GM13976 (cell line): ENCODE data around the gene SZT2.
"Not testable (repeated sequence)": the region's sequence is repeated elsewhere in the genome, so short reads cannot be mapped to it uniquely, and the experiment has no call there.

Experiments
- DNase-seq: peaks from one replicate; pipeline ENCODE4 v3.0.0; 2012; ENCODE audit warnings: low spot score
- in situ Hi-C: fragments of 300-500 bp; cut with MboI; formaldehyde crosslinking; loops from one replicate; pipeline ENCODE4 v1.12.0; 2022; ENCODE audit warnings: low sequenced_read_pairs, mixed read lengths, inconsistent platforms; ENCODE audit not compliant: unreplicated experiment
- TF ChIP-seq, protein P1 (sequence below): IDR thresholded peaks from 2 replicates; pipeline ENCODE4 v1.5.1; 2012; ENCODE audit warnings: borderline replicate concordance, mild to moderate bottlenecking; ENCODE audit not compliant: insufficient read depth; ENCODE audit errors: extremely low read depth, missing control alignments, control extremely low read depth

The SZT2 gene

DNA sequence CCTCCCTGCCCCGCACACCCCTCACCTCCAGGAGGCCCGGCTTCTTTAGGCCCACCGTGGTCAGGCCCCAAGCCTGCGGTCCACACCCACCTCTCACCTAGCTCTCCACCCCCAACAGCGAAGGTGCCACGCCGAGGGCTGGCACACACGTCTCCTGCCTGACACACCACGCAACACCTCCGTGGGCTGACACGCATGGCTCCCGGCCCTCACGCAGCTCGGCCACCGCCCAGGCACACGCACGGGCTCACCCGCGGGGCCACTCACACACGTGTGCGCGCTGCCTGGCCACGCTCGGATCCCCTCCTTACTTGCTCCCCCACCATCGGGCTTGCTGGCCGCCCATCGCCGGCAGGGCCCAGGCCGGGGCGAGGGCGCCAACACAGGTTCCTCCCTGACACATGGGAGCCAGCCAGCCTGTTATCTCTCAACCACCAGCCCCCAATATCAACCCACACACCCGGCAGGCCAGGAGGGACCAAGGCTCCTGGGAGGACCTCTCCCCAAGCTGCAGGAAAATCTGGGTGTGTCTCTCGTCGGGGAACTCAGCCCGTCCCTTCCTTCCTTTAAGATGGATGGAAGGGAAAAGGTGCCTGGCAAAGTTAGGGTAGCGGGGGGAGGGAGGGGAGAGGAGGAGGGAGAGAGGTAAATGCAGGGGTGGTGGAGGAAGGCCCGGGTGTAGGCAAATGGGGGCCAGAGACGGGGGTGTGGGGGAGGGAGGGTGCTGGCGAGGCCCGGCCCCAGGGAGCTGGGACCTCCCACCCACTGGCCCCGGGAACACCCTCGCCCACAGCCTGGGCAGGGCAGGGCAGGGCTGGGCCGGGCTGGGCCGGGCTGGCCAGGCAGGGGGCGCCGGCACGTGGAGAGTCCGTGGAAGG, 22.4 kb upstream of the SZT2 start:
- TF ChIP-seq, protein P1, sequence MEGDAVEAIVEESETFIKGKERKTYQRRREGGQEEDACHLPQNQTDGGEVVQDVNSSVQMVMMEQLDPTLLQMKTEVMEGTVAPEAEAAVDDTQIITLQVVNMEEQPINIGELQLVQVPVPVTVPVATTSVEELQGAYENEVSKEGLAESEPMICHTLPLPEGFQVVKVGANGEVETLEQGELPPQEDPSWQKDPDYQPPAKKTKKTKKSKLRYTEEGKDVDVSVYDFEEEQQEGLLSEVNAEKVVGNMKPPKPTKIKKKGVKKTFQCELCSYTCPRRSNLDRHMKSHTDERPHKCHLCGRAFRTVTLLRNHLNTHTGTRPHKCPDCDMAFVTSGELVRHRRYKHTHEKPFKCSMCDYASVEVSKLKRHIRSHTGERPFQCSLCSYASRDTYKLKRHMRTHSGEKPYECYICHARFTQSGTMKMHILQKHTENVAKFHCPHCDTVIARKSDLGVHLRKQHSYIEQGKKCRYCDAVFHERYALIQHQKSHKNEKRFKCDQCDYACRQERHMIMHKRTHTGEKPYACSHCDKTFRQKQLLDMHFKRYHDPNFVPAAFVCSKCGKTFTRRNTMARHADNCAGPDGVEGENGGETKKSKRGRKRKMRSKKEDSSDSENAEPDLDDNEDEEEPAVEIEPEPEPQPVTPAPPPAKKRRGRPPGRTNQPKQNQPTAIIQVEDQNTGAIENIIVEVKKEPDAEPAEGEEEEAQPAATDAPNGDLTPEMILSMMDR = no peak
- peak; percentile 59 for DNase-seq
- in situ Hi-C loops = loop anchor here (25.0 kb wide), 1 partner anchor 130 kb away; no protein-coding TSS in a partner anchor

DNA sequence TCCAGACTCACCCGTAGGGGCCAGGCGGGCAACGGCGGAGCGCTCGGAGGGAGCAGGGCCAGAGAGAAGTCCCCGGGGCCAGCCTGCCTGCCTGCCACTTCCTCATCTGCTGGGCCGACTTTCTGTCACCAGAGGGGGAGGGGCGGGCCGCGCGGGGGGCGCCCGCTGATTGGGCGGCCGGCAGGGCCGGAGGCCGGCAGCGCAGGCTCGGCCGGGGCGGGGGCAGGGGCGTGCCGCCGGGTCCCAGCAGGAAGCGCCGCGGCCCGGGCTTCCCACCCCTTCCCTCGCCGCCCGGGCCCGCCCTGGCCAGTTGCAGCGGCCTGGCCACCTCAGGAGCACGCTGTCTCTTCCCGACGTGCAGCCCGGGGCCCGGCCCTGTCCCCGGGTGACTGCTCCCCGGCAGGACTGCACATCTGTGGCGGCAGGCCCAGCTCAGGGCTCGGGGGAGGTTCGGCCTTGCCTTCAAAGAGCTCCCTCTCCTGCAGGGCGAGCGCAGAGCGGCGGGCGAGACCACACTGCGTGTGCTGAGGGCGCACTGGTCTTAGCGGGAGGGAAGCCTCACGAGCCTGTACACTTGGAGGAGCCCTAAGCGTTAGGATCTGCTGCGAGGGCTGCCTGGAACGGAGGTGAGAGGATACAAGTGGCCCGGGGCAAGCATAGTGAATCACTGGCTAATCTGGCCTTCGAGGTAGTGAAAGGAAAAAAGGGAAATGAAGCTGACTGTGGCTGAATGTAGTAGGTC, 21.6 kb upstream of the SZT2 start, which contains the start of gene ELOVL1:
TSS of gene ELOVL1 (minus strand) at position 108 of the 742 bp plus-strand sequence. CDS start 2,402 bp downstream, outside the sequence.
- in situ Hi-C loops = loop anchor here (25.0 kb wide), 1 partner anchor 131 kb away; no protein-coding TSS in a partner anchor
- DNase-seq = peak; percentile 98
- TF ChIP-seq, protein P1 = peak; percentile 41

DNA sequence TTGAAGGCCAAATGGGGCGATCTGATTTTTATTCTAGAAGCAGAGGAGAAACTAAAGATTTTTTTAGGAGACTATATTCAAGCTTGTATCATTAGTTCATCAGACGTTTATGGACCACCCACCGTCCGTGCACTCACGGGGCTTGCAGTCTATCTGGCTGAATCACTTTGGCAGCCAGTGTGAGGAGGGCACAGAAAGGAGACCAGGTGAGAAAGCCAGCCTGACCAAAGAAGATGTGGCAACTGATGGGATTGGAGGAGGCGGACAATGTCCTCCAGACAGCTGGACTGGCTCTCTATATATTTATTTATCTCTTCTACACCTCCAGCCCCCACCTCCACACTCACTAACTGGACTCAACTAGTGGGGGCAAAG, 21.1 kb upstream of the SZT2 start:
- in situ Hi-C loops = loop anchor here (25.0 kb wide), 1 partner anchor 131 kb away; no protein-coding TSS in a partner anchor
- no peak for DNase-seq

DNA sequence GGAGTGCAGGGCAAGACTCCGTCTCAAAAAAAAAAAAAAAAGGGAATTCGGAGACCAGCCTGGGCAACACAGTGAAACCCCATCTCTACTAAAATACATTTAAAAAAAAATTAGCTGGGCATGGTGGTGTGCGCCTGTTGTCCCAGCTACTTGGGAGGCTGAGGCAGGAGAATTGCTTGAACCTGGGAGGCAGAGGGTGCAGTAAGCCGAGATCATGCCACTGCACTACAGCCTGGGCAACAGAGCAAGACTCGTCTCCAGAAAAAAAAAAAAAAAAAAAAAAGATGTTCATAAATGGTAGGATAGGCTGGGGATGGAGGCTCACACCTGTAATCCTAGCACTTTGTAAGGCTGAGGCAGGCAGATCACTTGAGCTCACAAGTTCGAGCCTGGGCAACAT, 19.9 kb upstream of the SZT2 start:
- in situ Hi-C loops = loop anchor here (25.0 kb wide), 1 partner anchor 132 kb away; no protein-coding TSS in a partner anchor
- DNase-seq = not testable (repeated sequence)

More for the DNA sequence above, 21.1 kb upstream of the SZT2 start:
- TF ChIP-seq, protein P1 = no peak

DNA sequence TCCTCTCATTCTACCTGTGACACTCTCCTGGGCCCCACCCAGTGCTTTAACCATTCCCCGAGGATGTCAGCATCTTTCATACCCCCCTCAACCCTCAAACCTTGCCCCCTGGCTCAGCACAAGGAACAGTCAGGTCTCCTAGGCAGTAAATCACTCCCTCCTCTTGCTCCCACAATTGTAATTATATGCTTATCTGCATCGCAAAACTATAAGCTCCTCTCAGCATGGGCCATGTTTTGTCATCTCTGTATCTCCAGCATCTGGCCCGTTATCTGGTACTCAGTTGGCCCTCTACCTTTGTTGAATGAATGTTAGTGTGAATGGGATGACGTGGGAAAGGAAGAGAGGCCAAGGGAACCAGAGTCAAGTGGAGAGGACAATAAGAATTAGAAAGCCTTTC, 19.1 kb upstream of the SZT2 start:
- TF ChIP-seq, protein P1 = no peak
- in situ Hi-C loops = loop anchor here (25.0 kb wide), 1 partner anchor 133 kb away; no protein-coding TSS in a partner anchor
- no peak for DNase-seq

DNA sequence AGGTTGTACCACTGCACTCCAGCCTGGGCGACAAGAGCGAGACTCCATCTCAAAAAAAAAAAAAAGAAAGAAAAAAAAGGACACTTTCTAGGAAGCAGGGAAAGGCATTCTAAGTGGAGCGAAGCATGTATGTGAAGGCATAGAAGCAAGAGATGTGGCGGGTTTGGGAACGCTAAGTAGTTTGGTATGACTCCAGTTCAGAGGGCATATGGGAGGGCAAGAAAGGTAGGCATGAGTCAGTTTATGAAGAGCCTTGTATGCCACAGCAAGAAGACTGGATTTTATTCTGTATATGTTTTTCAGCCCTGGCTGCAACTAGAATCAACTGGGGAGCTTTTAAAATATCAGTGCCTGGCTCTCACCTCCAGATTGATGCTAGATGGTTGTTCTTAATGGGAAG, 17.5 kb upstream of the SZT2 start:
- DNase-seq = no peak
- in situ Hi-C loops = loop anchor here (25.0 kb wide), 1 partner anchor 135 kb away; no protein-coding TSS in a partner anchor
- TF ChIP-seq, protein P1 = no peak
